SIG-M5 (cell line): ENCODE results near the gene CHD5.

Experiments used
- DNase-seq: peaks from one replicate; lab custom pipeline; 2025; lab: John Stamatoyannopoulos, UW

The CHD5 gene

GRCh38 chr1:6200188-6200809 is 20.2 kb upstream of the CHD5 start:
- DNase-seq = no peak

GRCh38 chr1:6199298-6200187 is 19.4 kb upstream of the CHD5 start, which contains the start of gene RPL22:
Gene RPL22 (minus strand): TSS chr1:6199595. CDS start chr1:6199573, 22 bp downstream.
- peak; percentile 96 for DNase-seq

- DNase-seq = no peak
Measured at GRCh38 chr1:6198646-6199297, 18.7 kb upstream of the CHD5 start.

GRCh38 chr1:6197746-6198427 is 17.8 kb upstream of the CHD5 start:
- no peak for DNase-seq

- no peak for DNase-seq
Measured at GRCh38 chr1:6191968-6192367, 11.8 kb upstream of the CHD5 start.

- DNase-seq = no peak
Measured at GRCh38 chr1:6188466-6188865, 8.3 kb upstream of the CHD5 start.

GRCh38 chr1:6185635-6186382 is 5.7 kb upstream of the CHD5 start:
- DNase-seq = no peak

- no peak for DNase-seq
Measured at GRCh38 chr1:6185151-6185550, 5.0 kb upstream of the CHD5 start.

- no peak for DNase-seq
Measured at GRCh38 chr1:6184083-6184783, 4.1 kb upstream of the CHD5 start.

- DNase-seq = no peak
Measured at GRCh38 chr1:6183520-6183989, 3.4 kb upstream of the CHD5 start.

GRCh38 chr1:6181347-6181770 is 1.2 kb upstream of the CHD5 start:
- DNase-seq = no peak

GRCh38 chr1:6180707-6181311 is 688 bp upstream of the CHD5 start:
- DNase-seq = no peak

- DNase-seq = no peak
Measured at GRCh38 chr1:6179564-6180175, 451 bp downstream of the CHD5 start.

GRCh38 chr1:6178751-6179563 is 1.2 kb downstream of the CHD5 start:
- DNase-seq = no peak

- DNase-seq = no peak
Measured at GRCh38 chr1:6177681-6178380, 2.3 kb downstream of the CHD5 start.

- no peak for DNase-seq
Measured at GRCh38 chr1:6176779-6177178, 3.3 kb downstream of the CHD5 start.

GRCh38 chr1:6175411-6175828 is 4.7 kb downstream of the CHD5 start:
- DNase-seq = no peak
